AG09319 (cell line): ENCODE data around the gene RAP1GAP2.

Experiments
- DNase-seq: peaks from one replicate; pipeline ENCODE4 v3.0.0-alpha.2; 2010; ENCODE audit warnings: low read depth; ENCODE audit errors: extremely low read depth
- TF ChIP-seq, protein P1 (sequence below): IDR thresholded peaks from 2 replicates; pipeline ENCODE4 v1.5.1; 2011; ENCODE audit warnings: low read depth, mild to moderate bottlenecking, inconsistent platforms, low read length, moderate library complexity

Gene RAP1GAP2

DNA sequence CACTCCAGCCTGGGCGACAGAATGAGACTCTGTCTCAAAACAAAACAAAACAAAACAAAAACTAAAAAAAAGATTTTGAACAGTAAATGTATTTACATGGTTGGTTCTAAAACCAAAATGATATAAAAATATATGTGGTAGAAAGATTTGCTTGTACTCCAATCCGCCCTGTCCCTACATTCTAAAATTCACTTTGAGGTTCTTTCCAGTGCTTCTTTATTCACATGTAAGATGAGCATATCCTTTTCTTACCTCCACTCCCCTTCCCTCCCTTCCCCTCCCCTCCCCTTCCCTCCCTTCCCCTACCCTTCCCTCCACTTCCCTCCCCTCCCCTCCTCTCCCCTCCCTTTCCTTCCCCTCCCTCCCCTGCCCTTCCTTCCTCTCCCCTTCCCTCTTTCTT lies 34.4 kb downstream of the RAP1GAP2 start:
- DNase-seq = no peak
- TF ChIP-seq, protein P1, sequence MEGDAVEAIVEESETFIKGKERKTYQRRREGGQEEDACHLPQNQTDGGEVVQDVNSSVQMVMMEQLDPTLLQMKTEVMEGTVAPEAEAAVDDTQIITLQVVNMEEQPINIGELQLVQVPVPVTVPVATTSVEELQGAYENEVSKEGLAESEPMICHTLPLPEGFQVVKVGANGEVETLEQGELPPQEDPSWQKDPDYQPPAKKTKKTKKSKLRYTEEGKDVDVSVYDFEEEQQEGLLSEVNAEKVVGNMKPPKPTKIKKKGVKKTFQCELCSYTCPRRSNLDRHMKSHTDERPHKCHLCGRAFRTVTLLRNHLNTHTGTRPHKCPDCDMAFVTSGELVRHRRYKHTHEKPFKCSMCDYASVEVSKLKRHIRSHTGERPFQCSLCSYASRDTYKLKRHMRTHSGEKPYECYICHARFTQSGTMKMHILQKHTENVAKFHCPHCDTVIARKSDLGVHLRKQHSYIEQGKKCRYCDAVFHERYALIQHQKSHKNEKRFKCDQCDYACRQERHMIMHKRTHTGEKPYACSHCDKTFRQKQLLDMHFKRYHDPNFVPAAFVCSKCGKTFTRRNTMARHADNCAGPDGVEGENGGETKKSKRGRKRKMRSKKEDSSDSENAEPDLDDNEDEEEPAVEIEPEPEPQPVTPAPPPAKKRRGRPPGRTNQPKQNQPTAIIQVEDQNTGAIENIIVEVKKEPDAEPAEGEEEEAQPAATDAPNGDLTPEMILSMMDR = no peak

DNA sequence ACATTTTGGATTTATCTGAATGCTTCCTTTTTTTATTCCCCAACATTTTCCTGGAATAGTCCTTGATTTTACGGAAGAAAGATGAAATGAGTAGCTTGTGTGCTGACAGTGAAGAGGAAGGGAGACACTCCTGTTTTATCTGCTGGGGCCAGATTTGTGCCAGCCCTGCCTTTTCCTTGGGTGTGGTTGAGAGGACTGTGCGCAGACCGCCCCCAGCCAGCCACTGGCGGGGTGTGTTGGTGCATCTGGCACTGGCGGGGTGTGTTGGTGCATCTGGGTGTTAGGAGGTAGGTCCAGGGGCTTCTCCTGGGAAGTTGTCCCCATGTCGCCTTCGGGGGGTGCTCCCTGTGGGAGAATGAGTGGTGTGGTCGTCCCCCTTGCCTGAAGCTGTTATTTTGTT lies 39.5 kb downstream of the RAP1GAP2 start:
- DNase-seq = no peak
- TF ChIP-seq, protein P1 = no peak

- no peak for DNase-seq
These were observed 40.9 kb downstream of the RAP1GAP2 start for GRCh38 chr17:2837147-2837561.

GRCh38 chr17:2841606-2842005 lies 45.4 kb downstream of the RAP1GAP2 start:
- no peak for DNase-seq
- TF ChIP-seq, protein P1 = no peak

More at GRCh38 chr17:2837147-2837561, 40.9 kb downstream of the RAP1GAP2 start:
- TF ChIP-seq, protein P1 = no peak

DNA sequence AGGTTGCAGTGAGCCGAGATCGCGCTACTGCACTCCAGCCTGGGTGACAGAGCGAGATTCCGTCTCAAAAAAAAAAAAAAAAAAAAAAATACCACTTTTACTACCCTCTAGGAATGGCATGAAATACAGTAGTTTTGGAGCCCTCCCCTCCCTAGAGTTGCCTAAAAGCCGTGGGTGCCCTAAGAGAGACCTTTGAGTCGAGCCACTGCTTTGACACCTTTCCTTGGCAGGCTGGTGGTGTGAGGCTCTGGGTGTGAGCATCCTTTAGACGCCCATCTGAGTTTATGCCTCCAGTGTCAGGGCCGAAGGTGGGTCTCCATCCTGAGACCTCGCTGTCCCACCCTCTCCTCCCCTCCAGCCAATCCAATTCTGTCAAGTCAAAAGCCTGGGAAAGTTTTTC lies 46.2 kb downstream of the RAP1GAP2 start:
- DNase-seq = no peak
- TF ChIP-seq, protein P1 = no peak

GRCh38 chr17:2844416-2844815 lies 48.2 kb downstream of the RAP1GAP2 start:
- TF ChIP-seq, protein P1 = no peak
- DNase-seq = no peak

- TF ChIP-seq, protein P1 = no peak
- no peak for DNase-seq
These were observed 51.4 kb downstream of the RAP1GAP2 start for GRCh38 chr17:2847381-2848333.
